ENCODE measurements around the gene ROBO1.

DNA sequence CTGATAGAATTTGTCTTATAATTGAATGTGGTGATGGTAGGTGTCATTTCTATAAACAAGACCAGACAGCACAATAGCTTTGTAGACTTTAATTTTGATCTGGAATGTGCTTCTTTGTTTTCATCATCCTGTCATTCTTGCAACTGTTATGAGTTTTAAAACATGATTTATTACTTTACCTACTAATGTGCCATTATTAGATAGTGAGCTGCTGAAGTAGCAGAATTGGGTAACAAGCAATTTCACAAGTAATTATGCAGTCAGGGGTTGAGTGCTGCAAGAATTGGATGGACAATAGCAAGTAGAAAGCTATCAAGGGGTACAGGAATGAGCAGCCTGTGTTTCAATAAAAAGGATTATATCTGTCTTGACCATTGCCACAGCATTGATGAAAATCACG, 975.6 kb downstream of the ROBO1 start:
- TF ChIP-seq, protein P1, sequence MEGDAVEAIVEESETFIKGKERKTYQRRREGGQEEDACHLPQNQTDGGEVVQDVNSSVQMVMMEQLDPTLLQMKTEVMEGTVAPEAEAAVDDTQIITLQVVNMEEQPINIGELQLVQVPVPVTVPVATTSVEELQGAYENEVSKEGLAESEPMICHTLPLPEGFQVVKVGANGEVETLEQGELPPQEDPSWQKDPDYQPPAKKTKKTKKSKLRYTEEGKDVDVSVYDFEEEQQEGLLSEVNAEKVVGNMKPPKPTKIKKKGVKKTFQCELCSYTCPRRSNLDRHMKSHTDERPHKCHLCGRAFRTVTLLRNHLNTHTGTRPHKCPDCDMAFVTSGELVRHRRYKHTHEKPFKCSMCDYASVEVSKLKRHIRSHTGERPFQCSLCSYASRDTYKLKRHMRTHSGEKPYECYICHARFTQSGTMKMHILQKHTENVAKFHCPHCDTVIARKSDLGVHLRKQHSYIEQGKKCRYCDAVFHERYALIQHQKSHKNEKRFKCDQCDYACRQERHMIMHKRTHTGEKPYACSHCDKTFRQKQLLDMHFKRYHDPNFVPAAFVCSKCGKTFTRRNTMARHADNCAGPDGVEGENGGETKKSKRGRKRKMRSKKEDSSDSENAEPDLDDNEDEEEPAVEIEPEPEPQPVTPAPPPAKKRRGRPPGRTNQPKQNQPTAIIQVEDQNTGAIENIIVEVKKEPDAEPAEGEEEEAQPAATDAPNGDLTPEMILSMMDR (IDR thresholded peaks at IDR 0.05; ENCODE audit: extremely low read depth in 1 of 2, insufficient read depth in 1 of 2, low read depth in 1 of 2, low read length in 2 of 2), result no peak
- TF ChIP-seq EZH2 (IDR thresholded peaks at IDR 0.05; ENCODE audit: borderline replicate concordance, low read depth, low read length, severe bottlenecking) (no peak), POLR2A (IDR thresholded peaks at IDR 0.05; ENCODE audit: low read depth, low read length) (no peak)

All from endothelial cell of umbilical vein (primary cell).